ENCODE results near the gene TMC1.
A peak's percentile ranks its signal among the peaks of the same experiment; 100 is the strongest.
"Not testable (repeated sequence)": the region's sequence is repeated elsewhere in the genome, so short reads cannot be mapped to it uniquely, and the experiment has no call there.

TMC1 gene

GRCh38 chr9:72521416-72521815, at the start of gene TMC1:
TMC1 (plus strand) TSS chr9:72521608; CDS start chr9:72648649, 127,041 bp downstream.
- not testable (repeated sequence) for DNase-seq

- DNase-seq = no peak
These were observed 47.7 kb upstream of the TMC1 start for GRCh38 chr9:72473474-72474261.

GRCh38 chr9:72474676-72475075, 46.7 kb upstream of the TMC1 start:
- no peak for DNase-seq

- no peak for DNase-seq
These were observed 45.3 kb upstream of the TMC1 start for GRCh38 chr9:72476100-72476499.

- DNase-seq = peak; percentile 10
These were observed 44.6 kb upstream of the TMC1 start for GRCh38 chr9:72476617-72477437.

GRCh38 chr9:72477930-72478518, 43.4 kb upstream of the TMC1 start:
- peak; percentile 8 for DNase-seq

- no peak for DNase-seq
These were observed 42.4 kb upstream of the TMC1 start for GRCh38 chr9:72478966-72479365.

- DNase-seq = not testable (repeated sequence)
These were observed 41.1 kb upstream of the TMC1 start for GRCh38 chr9:72480261-72480660.

- no peak for DNase-seq
These were observed 40.5 kb upstream of the TMC1 start for GRCh38 chr9:72480921-72481320.

GRCh38 chr9:72485821-72486593, 35.4 kb upstream of the TMC1 start:
- DNase-seq = no peak

GRCh38 chr9:72486594-72486955, 34.8 kb upstream of the TMC1 start:
- DNase-seq = no peak

GRCh38 chr9:72487665-72488064, 33.7 kb upstream of the TMC1 start:
- not testable (repeated sequence) for DNase-seq

GRCh38 chr9:72489986-72490385, 31.4 kb upstream of the TMC1 start:
- no peak for DNase-seq

- no peak for DNase-seq
These were observed 30.2 kb upstream of the TMC1 start for GRCh38 chr9:72491242-72491641.

GRCh38 chr9:72494051-72494450, 27.4 kb upstream of the TMC1 start:
- DNase-seq = no peak

GRCh38 chr9:72497447-72498046, 23.9 kb upstream of the TMC1 start:
- no peak for DNase-seq

GRCh38 chr9:72506615-72507014, 14.8 kb upstream of the TMC1 start:
- no peak for DNase-seq

GRCh38 chr9:72509053-72509452, 12.4 kb upstream of the TMC1 start:
- DNase-seq = no peak

- DNase-seq = no peak
These were observed 11.8 kb upstream of the TMC1 start for GRCh38 chr9:72509635-72510034.

- DNase-seq = not testable (repeated sequence)
These were observed 397 bp upstream of the TMC1 start for GRCh38 chr9:72521011-72521410.

- DNase-seq = no peak
These were observed 3.6 kb downstream of the TMC1 start for GRCh38 chr9:72524820-72525540.
